Epithelial cell of esophagus (primary cell): ENCODE results near the gene ELL2.

ENCODE experiments used
- DNase-seq: peaks from one replicate; pipeline ENCODE4 v3.0.0; 2010; ENCODE audit warnings: low read depth
- H3K4me3 ChIP-seq: 2 replicates; pipeline ENCODE4 v1.5.1; 2011; ENCODE audit warnings: mild to moderate bottlenecking, low read length, control low read depth
- TF ChIP-seq, protein P1 (sequence below): IDR thresholded peaks from 2 replicates; pipeline ENCODE4 v1.5.1; 2011; ENCODE audit warnings: low read depth, mild to moderate bottlenecking, low read length, control low read depth, inconsistent platforms; ENCODE audit not compliant: insufficient read depth; ENCODE audit errors: missing control alignments

The ELL2 gene

DNA sequence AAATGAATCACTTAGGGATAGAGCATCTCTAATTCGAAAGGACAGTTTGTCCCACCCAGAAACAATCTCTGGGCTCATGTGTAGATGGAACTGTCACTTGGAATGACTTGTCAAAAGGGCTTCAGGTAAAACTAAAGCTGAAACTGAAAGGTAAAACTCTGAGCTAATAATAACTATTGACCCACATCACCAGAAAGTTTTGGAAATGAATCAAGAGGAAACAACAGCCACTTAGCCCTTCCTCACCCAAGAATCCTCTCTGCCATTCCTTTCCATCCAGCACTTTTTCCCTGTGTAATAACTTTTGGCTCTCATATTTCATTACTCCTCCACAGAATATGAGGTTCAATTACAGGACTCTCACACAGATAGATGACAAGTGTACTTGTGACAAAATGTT lies 125.1 kb downstream of the ELL2 start:
- TF ChIP-seq, protein P1, sequence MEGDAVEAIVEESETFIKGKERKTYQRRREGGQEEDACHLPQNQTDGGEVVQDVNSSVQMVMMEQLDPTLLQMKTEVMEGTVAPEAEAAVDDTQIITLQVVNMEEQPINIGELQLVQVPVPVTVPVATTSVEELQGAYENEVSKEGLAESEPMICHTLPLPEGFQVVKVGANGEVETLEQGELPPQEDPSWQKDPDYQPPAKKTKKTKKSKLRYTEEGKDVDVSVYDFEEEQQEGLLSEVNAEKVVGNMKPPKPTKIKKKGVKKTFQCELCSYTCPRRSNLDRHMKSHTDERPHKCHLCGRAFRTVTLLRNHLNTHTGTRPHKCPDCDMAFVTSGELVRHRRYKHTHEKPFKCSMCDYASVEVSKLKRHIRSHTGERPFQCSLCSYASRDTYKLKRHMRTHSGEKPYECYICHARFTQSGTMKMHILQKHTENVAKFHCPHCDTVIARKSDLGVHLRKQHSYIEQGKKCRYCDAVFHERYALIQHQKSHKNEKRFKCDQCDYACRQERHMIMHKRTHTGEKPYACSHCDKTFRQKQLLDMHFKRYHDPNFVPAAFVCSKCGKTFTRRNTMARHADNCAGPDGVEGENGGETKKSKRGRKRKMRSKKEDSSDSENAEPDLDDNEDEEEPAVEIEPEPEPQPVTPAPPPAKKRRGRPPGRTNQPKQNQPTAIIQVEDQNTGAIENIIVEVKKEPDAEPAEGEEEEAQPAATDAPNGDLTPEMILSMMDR, result no peak
- DNase-seq, result no peak
- no peak overlapping the region for H3K4me3 ChIP-seq

DNA sequence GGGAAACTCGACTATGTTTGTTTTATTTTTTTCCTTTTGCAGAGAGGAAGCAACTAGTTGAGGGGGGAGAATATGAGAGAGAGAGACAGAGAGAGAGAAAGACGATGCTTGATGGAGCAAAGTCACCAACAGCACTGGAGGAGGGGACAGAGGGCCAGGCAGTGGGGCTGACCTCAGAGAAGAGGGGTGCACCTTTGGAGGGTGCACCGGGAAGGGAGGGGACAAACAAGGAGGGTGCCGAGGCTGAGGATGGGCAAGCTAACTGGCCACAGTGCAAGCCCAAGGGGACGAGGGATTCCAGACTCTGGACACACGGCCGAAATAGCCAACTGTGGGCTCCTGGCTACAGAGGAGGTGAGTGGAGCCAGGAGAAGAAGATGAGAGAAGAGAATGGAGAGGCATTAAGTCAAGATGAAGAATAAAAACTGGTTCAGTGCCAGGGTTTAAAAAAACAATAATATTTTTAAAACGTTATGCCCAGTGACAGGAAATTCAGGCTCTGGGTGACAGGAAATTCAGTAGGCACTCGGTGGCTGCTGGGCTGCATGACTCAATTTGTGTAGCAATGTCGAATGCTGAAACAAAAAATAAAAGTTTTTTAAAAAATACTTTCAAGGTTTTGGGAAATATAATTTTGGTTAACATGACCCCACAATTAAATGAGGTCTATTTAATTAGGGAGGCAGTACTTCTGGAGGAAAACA lies 125.8 kb downstream of the ELL2 start:
- TF ChIP-seq, protein P1, result no peak
- no peak overlapping the region for H3K4me3 ChIP-seq
- DNase-seq, result no peak
